NCI-H524 (cell line): ENCODE data around the gene EMC8.
"Not testable (repeated sequence)": the region's sequence is repeated elsewhere in the genome, so short reads cannot be mapped to it uniquely, and the experiment has no call there.

Experiments used
- DNase-seq, 2 experiments: peaks; one replicate each; lab custom pipeline; 2025; lab: John Stamatoyannopoulos, UW

Gene EMC8

GRCh38 chr16:85812811-85813700 lies 13.7 kb upstream of the EMC8 start:
- DNase-seq = no peak

GRCh38 chr16:85812031-85812807 lies 12.9 kb upstream of the EMC8 start:
- DNase-seq = no peak

GRCh38 chr16:85810742-85811115 lies 11.4 kb upstream of the EMC8 start:
- DNase-seq = no peak

GRCh38 chr16:85810097-85810741 lies 10.9 kb upstream of the EMC8 start:
- DNase-seq = no peak

GRCh38 chr16:85809645-85810044 lies 10.3 kb upstream of the EMC8 start:
- DNase-seq = no peak

- no peak for DNase-seq
Measured at GRCh38 chr16:85808926-85809325, 9.6 kb upstream of the EMC8 start.

- DNase-seq = not testable (repeated sequence)
Measured at GRCh38 chr16:85808104-85808503, 8.8 kb upstream of the EMC8 start.

GRCh38 chr16:85807340-85807739 lies 8.0 kb upstream of the EMC8 start:
- DNase-seq = not testable (repeated sequence)

- no peak for DNase-seq
Measured at GRCh38 chr16:85806539-85806938, 7.2 kb upstream of the EMC8 start.

- DNase-seq = no peak
Measured at GRCh38 chr16:85805442-85806045, 6.2 kb upstream of the EMC8 start.

GRCh38 chr16:85803570-85803969 lies 4.2 kb upstream of the EMC8 start:
- DNase-seq = no peak

GRCh38 chr16:85800321-85800669 lies 951 bp upstream of the EMC8 start:
- no peak for DNase-seq

- DNase-seq = no peak
Measured at GRCh38 chr16:85798901-85799496, 345 bp downstream of the EMC8 start.

- no peak for DNase-seq
Measured at GRCh38 chr16:85798283-85798776, 1.0 kb downstream of the EMC8 start.

- DNase-seq = no peak
Measured at GRCh38 chr16:85796599-85796998, 2.7 kb downstream of the EMC8 start.

GRCh38 chr16:85796152-85796551 lies 3.2 kb downstream of the EMC8 start:
- DNase-seq = no peak

- DNase-seq = no peak
Measured at GRCh38 chr16:85794696-85795095, 4.6 kb downstream of the EMC8 start.

- DNase-seq = no peak
Measured at GRCh38 chr16:85793662-85794298, 5.6 kb downstream of the EMC8 start.

GRCh38 chr16:85789773-85790172 lies 9.6 kb downstream of the EMC8 start:
- no peak for DNase-seq

GRCh38 chr16:85788819-85789218 lies 10.5 kb downstream of the EMC8 start:
- DNase-seq = no peak

GRCh38 chr16:85785927-85786326 lies 13.4 kb downstream of the EMC8 start:
- DNase-seq = no peak
